H1 (cell line): ENCODE measurements around the gene TGFB1I1. TPM values are rescaled to one million over a fixed set of nuclear protein-coding genes. Genes with fewer than 3 reads are reported as not detected.

Source experiments
- CBX5 ChIP-seq: fragments of 300-800, 300-1000 bp; sonication (generic); IDR thresholded peaks from 2 replicates; pipeline ENCODE4 v1.7.1; 2016; ENCODE audit warnings: antibody characterized with exemption, low read length, low read depth
- CHD1 ChIP-seq: IDR thresholded peaks from 2 replicates; pipeline ENCODE4 v1.6.1; 2012; ENCODE audit warnings: low read depth, low read length, improper control_type of control experiment
- CHD7 ChIP-seq: fragments of 300-600 bp; sonication (generic); IDR thresholded peaks from 2 replicates; pipeline ENCODE4 v1.7.1; 2012; ENCODE audit warnings: low read length, moderate library complexity, mild to moderate bottlenecking, inconsistent platforms; ENCODE audit not compliant: insufficient replicate concordance
- EP300 ChIP-seq, 2 experiments: IDR thresholded peaks; 1 replicate in 1 of 2; 2 replicates in 1 of 2; pipeline ENCODE4 v1.6.1; 2011 to 2012; ENCODE audit warnings: low read depth in 2 of 2, low read length in 2 of 2, mild to moderate bottlenecking in 2 of 2, borderline replicate concordance in 1 of 2, inconsistent platforms in 1 of 2, moderate library complexity in 1 of 2
- FOSL1 ChIP-seq: IDR thresholded peaks from 2 replicates; pipeline ENCODE4 v1.6.1; 2011; ENCODE audit warnings: mild to moderate bottlenecking, low read depth, low read length, moderate library complexity; ENCODE audit not compliant: insufficient read depth
- POLR2AphosphoS5 ChIP-seq: IDR thresholded peaks from 2 replicates; pipeline ENCODE4 v1.6.1; 2011; ENCODE audit warnings: low read depth, low read length
- RBBP5 ChIP-seq: IDR thresholded peaks from 2 replicates; pipeline ENCODE4 v1.7.1; 2012; ENCODE audit warnings: low read depth, mild to moderate bottlenecking, inconsistent platforms, low read length, moderate library complexity, borderline replicate concordance
- SP2 ChIP-seq: IDR thresholded peaks from 2 replicates; pipeline ENCODE4 v1.6.1; 2012; ENCODE audit warnings: mild to moderate bottlenecking, low read length, inconsistent platforms
- TAF1 ChIP-seq: IDR thresholded peaks from 2 replicates; pipeline ENCODE4 v1.6.1; 2011; ENCODE audit warnings: mild to moderate bottlenecking, low read depth, low read length
- TAF7 ChIP-seq: optimal IDR thresholded peaks from 2 replicates; pipeline ENCODE3; 2011; ENCODE audit warnings: low read depth, mild to moderate bottlenecking, inconsistent platforms, low read length, moderate library complexity, borderline replicate concordance
- polyA plus RNA-seq, 7 experiments: library from polyadenylated mRNA; depleted of rRNA in 3 of 7; stranded (reverse) in 5 of 7; unstranded in 2 of 7; fragments of >200 nt in 5 of 7; fragments of 200-250 nt in 2 of 7; gene quantifications; 1 replicate in 5 of 7; 2 replicates in 1 of 7; 4 replicates in 1 of 7; pipeline versions ENCODE4 v1.2.1 to v1.2.3, GENCODE V29; 2011 to 2013; ENCODE audit warnings: missing spikeins in 2 of 7, mixed read lengths in 2 of 7
- total RNA-seq: library from RNA; stranded (reverse); fragmentation: NEBNext Ultra II Directional; extraction: Animal tissue kit (Norgen Biotek cat#: 25700); gene quantifications from 2 replicates; pipeline ENCODE4 v1.2.1, GENCODE V29; 2021

The TGFB1I1 gene
- total and polyA plus RNA-seq, 2 of the 8 experiments (the other 6 are each of a cell fraction or from before 2014, with no cell fraction given) = 5.6 to 5.8 TPM

- no peak for TF ChIP-seq POLR2AphosphoS5
- TF ChIP-seq RBBP5 = no peak
- no peak for TF ChIP-seq FOSL1
- TF ChIP-seq CHD7 = no peak
- TF ChIP-seq TAF1 = no peak
- TF ChIP-seq EP300 (IDR thresholded peaks at IDR 0.05; ENCODE audit: borderline replicate concordance in 1 of 2, low read depth in 2 of 2, low read length in 2 of 2) = no peak
- TF ChIP-seq SP2 = no peak
- no peak for TF ChIP-seq TAF7
- no peak for TF ChIP-seq CHD1
- TF ChIP-seq CBX5 = no peak
These were observed 48.2 kb upstream of the TGFB1I1 start (continued) for GRCh38 chr16:31423801-31424200.
